ENCODE data around the gene PICALM.
"Not testable (repeated sequence)": the region's sequence is repeated elsewhere in the genome, so short reads cannot be mapped to it uniquely, and the experiment has no call there.

Gene PICALM

DNA sequence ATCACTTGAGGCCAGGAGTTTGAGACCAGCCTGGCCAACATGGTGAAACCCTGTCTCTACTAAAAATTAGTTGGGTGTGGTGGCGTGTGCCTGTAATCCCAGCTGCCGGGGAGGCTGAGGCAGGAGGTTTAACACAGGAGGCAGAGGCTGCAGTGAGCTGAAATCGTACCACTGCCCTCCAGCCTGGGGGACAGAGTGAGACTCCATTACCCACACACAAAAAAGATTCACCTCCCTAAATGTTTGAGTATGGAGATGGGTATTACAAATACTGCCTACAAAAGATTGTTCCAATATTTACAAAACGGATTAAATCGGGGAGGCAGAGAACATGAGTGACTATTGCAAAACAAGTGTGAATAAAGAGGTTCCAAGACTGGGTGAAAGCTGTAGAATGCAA, 98.3 kb downstream of the PICALM start:
- DNase-seq, result no peak

GRCh38 chr11:85967457-85967856, 101.4 kb downstream of the PICALM start:
- no peak for DNase-seq

- no peak for DNase-seq
Measured at GRCh38 chr11:85965202-85965601, 103.7 kb downstream of the PICALM start.

DNA sequence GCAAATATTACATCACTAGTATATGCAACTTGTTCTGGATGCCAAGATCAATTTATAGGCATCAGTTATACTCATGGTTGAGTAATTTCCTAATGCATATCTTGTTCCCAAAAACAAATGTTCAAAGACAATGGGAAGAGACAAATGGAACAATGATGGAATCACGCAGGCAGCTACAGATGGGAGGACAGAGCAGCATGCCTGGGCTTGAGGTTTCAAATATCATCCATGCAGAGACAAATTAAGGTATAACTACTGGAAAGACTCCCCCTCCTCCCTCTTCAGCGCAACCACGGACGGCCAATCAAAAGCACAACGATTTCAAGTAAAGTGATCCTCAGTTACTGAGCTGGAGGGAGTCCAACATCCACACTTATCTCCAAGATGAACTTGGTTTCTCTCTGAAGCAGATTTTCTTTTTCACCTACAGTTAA, 106.9 kb downstream of the PICALM start:
- DNase-seq, result no peak

GRCh38 chr11:85961130-85961529, 107.8 kb downstream of the PICALM start:
- no peak for DNase-seq

- DNase-seq, result no peak
Measured at GRCh38 chr11:85960678-85961077, 108.2 kb downstream of the PICALM start.

DNA sequence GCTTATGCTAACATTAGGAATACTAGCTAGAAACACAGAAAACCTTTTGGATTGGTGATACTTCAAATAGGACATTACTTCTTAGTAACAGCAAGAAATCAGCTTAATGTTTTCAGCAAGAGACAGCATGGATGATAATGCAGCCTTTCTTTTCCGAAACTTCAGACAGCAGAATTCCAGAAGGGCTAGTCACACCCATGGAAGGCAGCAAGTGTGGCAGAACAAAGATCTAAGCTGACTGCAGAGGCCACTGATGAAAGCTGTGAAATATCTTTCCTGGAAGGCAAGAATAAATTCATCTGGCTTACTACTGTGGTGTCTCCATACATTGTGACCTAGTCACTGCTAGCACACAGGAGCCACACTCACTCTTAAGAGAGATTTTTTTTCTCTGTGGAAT, 113.4 kb downstream of the PICALM start:
- no peak for DNase-seq

DNA sequence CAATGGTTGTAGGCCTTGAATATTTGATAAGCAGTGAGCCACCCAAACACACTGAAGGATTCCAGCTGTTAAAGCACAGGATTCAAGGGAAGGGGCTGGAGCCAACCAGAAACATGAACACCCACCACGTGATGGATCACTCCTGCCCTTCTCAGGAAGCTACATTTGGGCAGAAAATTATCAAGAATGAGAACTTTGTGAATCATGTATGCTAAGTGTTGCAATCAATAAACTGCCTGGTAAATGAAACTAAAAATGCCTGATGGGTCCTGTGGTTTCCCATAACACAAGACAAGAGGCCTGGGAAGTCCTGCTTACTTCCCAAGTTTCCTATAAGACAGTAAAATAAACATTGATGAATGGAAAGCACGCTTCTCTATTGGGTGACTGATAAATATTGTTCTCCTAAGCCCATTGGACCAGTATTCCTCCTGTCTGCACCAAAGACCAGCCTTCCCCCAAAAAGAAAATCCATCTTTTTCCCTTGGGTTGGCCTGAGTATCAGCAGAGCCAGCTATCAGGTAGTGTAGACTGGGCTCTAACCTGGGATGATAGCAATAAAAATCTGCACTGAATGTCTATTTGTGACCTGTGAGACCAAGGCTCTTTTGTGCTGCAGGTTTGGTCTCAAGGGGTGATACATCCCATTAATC, 115.3 kb downstream of the PICALM start:
- DNase-seq, result no peak

GRCh38 chr11:85952108-85952485, 116.8 kb downstream of the PICALM start:
- not testable (repeated sequence) for DNase-seq

- DNase-seq, result no peak
Measured at GRCh38 chr11:85951428-85952107, 117.3 kb downstream of the PICALM start.

DNA sequence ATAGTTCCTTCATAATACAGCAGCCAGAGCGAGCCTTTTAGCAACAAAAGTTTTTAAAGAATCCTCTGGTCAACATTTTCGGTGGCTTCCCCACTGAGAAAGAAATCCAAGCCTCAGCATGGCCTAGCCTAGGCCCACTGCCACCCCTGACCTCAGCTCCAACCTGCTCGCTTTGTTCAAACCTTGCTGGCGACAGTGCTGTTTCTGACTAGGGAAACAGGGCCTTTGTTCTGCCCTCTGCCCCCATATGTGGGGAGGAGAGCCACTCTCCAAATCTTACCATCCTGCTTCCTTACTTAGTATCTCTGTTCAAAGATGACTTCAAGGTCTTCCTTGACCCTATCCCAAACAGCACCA, 117.9 kb downstream of the PICALM start:
- DNase-seq, result no peak

DNA sequence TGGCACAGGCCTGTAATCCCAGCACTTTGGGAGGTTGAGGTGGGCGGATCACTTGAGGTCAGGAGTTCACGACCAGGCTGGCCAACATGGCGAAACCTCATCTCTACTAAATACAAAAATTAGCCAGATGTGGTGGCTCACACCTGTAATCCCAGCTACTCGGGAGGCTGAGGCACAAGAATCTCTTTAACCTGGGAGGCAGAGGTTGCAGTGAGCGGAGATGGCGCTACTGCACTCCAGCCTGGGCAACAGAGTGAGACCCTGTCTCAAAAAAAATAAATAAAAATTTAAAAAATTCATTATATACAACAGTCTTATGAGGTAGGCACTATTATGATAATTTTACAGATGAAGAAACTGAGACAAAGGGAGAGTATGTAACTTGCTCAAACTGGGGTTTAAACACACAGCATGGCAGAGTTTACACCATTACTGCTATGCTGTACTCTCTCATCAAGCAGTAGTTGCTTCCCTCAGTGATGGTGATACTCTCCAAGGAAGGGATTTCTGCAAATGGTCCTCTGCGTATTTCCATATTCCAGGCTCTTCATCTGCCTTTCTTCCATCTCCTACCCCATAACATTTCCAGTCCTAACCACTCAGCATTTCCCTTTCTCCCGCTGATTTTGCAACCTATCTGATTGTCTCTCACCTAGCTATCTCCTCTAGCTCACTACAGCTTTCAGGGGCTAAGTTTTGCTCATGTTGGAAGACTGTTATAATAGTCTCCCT, 118.4 kb downstream of the PICALM start:
- DNase-seq, result no peak

GRCh38 chr11:85949798-85950197, 119.1 kb downstream of the PICALM start:
- no peak for DNase-seq

- DNase-seq, result no peak
Measured at GRCh38 chr11:85948884-85949283, 120.0 kb downstream of the PICALM start.

DNA sequence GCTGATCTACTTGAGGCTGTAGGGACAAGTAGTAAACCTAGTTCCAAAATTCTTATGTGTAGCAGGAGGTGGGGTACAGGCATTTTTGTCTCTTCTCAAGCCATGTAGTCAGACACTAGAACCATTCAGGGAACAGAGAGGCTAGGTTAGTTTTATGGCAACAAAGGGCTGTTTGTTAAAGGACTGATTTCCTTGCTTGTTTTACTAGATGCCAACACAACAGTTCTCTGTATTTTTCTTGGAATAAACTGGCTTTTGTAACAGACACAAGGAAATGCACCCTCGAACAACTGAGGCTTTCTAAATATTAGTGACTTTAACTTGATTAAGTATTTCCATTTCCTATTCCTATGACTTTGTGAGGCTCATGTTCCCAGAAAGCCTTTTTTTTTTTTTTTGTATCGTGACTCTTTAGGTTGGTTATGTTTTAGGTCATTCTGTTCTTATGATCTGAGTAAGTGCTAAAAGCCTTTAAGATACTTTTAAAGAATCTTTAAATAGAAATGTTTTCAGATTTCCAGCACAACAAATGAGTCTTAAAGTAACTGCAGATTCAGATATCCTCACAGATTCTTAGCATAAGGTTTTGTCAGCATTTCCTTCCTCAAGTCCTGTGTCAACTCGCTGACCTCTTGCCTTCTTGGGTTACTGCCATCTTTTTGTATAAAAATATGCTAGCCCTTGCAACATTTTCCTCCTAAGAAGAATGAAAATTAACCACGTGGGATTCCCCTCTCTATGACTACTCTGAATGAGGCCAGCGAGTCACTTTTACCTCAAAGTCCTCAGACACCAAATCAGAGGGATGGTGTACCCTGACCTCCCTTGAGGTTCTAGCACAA, 121.2 kb downstream of the PICALM start:
- DNase-seq, result peak; percentile 20 to 35

DNA sequence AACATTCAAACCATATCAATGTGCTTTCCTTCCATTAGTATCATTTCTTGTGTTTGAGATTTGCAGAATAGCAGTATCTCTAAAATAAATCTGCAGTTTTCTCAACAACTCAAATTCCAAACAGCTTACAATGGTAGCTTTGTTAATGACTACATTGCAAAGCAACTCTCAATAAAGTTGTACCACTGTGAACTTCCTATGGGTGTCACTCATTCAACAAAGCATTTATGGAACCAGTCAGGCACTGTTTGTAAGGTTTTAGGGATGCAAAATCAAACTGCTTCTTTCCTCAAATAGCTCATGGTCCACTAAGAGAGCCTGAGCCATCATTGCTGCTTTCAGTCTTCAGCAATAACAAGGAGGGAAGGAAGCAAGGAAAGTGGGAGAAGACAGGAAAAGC, 122.7 kb downstream of the PICALM start:
- no peak for DNase-seq

GRCh38 chr11:85945788-85946187, 123.1 kb downstream of the PICALM start:
- DNase-seq, result no peak

DNA sequence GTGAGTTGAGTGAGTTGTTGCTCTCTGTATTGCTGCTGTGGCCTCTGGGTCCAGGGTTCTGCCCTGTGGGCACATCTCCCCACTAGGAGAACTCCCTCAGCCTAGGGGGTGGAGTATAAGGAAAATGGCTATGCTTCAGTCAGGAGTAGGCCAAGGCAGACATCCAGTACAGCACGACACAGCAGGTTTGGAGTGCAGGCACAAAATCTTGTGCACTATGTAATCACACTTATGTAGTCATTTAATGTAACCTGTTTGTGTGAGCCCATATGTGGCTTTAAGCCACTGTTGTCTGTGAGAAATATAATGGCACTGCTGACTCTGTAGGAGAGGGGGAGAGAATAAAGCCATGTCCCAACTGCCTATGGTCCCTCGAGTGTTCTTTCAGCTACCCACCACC, 123.6 kb downstream of the PICALM start:
- DNase-seq, result no peak

DNA sequence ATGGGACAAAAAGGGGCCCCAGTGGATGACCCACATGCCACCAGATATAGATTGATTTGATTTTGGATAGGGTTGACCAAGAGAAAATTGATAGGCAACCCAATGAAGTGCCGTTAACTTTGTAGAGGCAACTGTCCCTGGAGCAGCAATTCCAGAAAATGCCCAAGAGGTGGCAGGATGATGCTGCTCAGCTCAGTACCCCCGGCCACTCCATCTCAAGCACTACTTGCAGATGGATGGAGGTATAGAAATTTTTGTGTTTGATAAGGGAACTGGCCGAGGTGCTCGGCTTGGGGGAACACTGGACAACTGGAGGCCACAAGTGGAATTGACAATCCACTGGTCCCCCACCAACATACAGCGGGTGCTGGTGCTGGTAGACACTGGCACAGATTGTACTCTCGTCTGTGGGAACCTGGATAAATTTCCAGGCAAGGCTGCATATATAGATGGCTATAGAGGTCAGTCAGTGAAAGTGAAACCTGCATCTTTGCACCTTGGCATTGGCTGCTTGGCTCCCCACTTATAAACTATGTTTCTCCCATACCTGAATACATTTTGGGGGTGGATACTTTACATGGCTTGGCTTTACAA, 127.4 kb downstream of the PICALM start:
- DNase-seq, result peak; percentile 50 to 57

DNA sequence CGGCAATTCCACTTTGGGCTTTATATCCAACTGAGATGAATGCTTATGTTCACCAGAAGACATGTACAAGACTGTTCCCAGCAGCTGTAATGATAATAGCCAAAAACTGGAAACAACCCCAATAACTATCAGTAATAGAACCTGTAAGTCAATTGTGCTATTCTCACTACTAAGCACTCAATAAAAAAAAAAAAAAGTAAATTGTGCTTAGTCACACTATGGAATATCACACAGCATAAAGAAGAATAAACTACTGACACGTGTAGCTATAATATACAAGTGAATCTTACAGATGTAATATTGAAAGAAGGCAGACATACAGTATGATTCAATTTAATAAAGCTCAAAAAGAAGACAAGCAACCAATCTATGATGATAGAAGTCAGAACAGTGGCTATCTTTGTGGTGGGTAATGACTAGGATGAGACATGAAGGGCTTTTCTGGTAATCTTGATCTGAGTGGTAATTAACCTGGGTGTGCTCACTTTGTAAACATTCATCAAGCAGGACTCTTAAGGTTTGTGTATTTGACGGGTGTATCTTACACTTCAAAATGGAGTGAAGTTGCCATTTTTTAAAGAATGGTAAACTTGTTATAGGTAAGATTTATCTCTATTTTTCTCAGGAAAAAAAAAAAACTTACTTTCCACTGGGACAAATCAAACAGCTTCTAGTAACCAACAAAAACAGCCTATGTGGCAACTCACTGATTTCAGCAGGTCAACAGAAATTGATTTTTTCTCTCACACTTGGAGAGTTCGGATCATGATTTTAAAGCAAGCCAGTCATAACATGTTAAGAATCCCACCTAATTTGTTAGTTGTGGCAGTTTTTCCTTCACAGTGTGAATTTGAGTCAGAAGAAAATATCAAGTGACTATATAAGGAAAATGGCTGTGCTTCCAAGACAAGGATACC, 129.5 kb downstream of the PICALM start:
- DNase-seq, result no peak

DNA sequence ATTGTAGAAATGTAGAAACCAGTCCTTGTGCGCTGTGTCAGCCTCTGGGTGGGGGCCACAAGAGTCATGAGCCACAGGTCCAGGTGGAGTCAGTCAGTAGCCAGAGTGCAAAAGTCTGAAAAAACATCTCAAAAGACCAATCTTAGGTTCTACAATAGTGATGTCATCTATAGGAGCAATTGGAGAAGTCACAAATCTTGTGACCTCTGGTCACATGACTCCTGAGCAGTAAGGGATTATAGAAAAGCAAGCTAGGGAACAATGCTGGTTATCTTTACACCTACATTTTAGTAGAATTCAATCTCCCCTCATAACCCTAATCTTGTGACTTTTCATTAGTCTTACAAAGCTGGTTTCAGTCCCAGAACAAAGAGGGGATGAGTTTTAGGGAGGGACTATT, 131.0 kb downstream of the PICALM start:
- DNase-seq, result no peak

DNA sequence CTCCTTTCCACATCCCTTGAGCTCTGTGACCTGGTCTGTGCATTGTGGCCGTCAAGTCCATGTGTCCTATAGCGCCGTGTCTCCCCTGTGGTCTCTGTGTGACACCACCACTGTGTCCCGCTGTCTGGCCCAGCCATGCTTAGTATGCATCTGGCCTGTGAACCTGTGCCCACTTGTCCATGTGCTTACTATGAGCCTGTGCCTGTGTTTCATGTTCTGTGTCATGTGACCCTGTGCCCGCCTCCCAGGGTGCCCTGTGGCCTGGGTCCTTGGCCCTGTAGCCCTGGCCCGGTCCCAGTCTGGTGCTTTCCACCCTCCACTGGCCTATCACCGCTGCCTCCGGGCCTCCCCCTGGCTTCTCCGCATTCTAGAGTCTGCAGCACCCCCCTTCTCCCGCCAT, 133.1 kb downstream of the PICALM start:
- no peak for DNase-seq
